Measurements from ENCODE around the gene ECHDC3. TPM values are rescaled to one million over a fixed set of nuclear protein-coding genes. Genes with fewer than 3 reads are reported as not detected.
A peak's percentile ranks its signal among the peaks of the same experiment; 100 is the strongest.

ECHDC3 gene
- total and polyA plus RNA-seq, 4 donors, result 14.2 to 48.3 (median 31.4) TPM

DNA sequence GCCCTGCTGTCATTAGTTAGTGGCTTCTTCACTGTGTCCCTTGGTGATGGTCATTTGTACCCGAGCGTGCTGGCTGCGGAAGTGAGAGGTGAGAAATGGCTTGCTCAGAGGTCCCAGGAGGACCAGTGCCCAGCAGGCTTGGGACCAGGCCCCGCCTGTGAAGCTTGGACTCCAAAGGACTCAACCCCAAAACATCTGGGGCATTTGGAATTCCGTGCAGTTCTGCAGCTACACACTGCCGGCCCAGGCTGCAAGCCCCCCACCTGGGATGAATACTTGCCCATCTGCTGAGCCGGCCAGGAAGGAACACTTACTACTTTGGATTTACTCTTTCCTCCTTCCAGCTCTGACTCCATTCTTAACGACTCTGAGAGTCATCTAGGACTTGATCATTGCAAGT lies 18.0 kb downstream of the ECHDC3 start:
- ATAC-seq (ENCODE audit: insufficient read depth, low FRiP score), result no peak
- 91% methylated on average over 8 of the region's 8 CpGs for WGBS, 2 donors
- peak overlapping the region in 1 of 2 donors; percentile 57 for H3K27ac ChIP-seq (ENCODE audit: low read depth in 1 of 2, low read length in 1 of 2)
- H3K27me3 ChIP-seq (ENCODE audit: control insufficient read depth in 3 of 3, insufficient read depth in 3 of 3, low read length in 2 of 3), result no peaks in the 10 kb centered on the region
- no peak for DNase-seq
- H3K9me3 ChIP-seq (ENCODE audit: control insufficient read depth in 4 of 4, insufficient read depth in 3 of 4, low read length in 3 of 4), result no peaks in the 10 kb centered on the region
- H3K36me3 ChIP-seq (ENCODE audit: control insufficient read depth in 4 of 4, insufficient read depth in 4 of 4, low read length in 4 of 4), result peaks cover 4 to 31% (median 8%) of the 10 kb centered on the region in 4 donors
- TF ChIP-seq, protein P1, sequence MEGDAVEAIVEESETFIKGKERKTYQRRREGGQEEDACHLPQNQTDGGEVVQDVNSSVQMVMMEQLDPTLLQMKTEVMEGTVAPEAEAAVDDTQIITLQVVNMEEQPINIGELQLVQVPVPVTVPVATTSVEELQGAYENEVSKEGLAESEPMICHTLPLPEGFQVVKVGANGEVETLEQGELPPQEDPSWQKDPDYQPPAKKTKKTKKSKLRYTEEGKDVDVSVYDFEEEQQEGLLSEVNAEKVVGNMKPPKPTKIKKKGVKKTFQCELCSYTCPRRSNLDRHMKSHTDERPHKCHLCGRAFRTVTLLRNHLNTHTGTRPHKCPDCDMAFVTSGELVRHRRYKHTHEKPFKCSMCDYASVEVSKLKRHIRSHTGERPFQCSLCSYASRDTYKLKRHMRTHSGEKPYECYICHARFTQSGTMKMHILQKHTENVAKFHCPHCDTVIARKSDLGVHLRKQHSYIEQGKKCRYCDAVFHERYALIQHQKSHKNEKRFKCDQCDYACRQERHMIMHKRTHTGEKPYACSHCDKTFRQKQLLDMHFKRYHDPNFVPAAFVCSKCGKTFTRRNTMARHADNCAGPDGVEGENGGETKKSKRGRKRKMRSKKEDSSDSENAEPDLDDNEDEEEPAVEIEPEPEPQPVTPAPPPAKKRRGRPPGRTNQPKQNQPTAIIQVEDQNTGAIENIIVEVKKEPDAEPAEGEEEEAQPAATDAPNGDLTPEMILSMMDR (IDR thresholded peaks at IDR 0.05; ENCODE audit: control extremely low read depth, extremely low read depth), result no peak
- no peak overlapping the region for H3K4me3 ChIP-seq
- H3K4me1 ChIP-seq (ENCODE audit: control insufficient read depth in 5 of 5, insufficient read depth in 5 of 5, low read length in 5 of 5), result peaks cover 0 to 17% (median 4%) of the 10 kb centered on the region in 5 donors
- no peak overlapping the region for H3K9ac ChIP-seq (ENCODE audit: insufficient read depth in 1 of 2, low read length in 2 of 2)

DNA sequence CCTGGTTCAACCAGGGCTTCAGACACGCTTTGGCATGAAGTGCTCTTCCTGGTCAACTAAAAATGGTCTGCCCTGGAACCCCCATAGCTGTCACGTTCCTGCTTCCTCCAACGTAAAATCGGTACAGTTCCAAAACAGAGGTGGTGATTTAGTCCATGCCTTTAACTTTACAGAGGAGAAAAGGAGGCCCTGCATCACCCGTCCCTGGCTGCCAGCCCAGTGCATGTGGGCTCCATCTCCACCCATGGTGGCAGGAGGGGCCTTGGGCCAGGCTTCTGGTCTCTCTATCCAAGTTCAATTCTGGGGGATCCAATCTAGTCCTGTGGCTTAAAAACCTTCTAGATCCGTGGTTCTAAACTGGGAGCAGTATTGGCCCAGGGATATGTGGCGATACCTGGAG lies 18.7 kb downstream of the ECHDC3 start:
- H3K4me3 ChIP-seq, result no peak overlapping the region
- TF ChIP-seq, protein P1 (IDR thresholded peaks at IDR 0.05; ENCODE audit: control extremely low read depth, extremely low read depth), result no peak
- no peaks in the 10 kb centered on the region for H3K27me3 ChIP-seq (ENCODE audit: control insufficient read depth in 3 of 3, insufficient read depth in 3 of 3, low read length in 2 of 3)
- H3K4me1 ChIP-seq (ENCODE audit: control insufficient read depth in 5 of 5, insufficient read depth in 5 of 5, low read length in 5 of 5), result peaks cover 0 to 17% (median 4%) of the 10 kb centered on the region in 5 donors
- no peak overlapping the region for H3K9ac ChIP-seq (ENCODE audit: insufficient read depth in 1 of 2, low read length in 2 of 2)
- H3K36me3 ChIP-seq (ENCODE audit: control insufficient read depth in 4 of 4, insufficient read depth in 4 of 4, low read length in 4 of 4), result peaks cover under 1 to 26% (median 6%) of the 10 kb centered on the region in 4 donors
- H3K9me3 ChIP-seq (ENCODE audit: control insufficient read depth in 4 of 4, insufficient read depth in 3 of 4, low read length in 3 of 4), result no peaks in the 10 kb centered on the region
- DNase-seq (no peak), ATAC-seq (ENCODE audit: insufficient read depth, low FRiP score) (no peak)
- H3K27ac ChIP-seq (ENCODE audit: low read depth in 1 of 2, low read length in 1 of 2), result peak overlapping the region in 1 of 2 donors; percentile 57
- 72 to 74% methylated on average over 7 of the region's 7 CpGs for WGBS, 2 donors

DNA sequence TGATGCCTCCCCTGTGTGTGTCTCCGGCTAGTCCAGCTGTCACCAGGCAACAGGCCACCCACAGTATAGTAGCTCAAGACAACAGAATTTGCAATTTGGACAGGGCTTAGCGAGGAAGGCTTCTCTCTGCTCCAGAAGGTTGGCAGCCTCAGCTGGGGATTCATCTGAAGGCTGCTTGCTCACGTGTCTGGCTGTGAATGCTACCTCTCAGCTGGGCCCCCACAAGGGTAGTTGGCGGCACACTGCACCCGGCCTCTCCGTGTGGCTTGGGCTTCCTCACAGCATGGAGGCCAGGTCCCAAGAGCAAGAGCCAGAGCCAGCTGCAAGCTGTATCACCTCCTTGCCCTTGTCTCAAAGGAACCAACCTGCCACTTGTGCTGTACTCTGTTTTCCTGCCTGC lies 19.2 kb downstream of the ECHDC3 start:
- Histone ChIP-seq H3K4me3 (no peak overlapping the region), H3K27me3 (ENCODE audit: control insufficient read depth in 3 of 3, insufficient read depth in 3 of 3, low read length in 2 of 3) (no peaks in the 10 kb centered on the region), H3K9me3 (ENCODE audit: control insufficient read depth in 4 of 4, insufficient read depth in 3 of 4, low read length in 3 of 4) (no peaks in the 10 kb centered on the region), H3K27ac (ENCODE audit: low read depth in 1 of 2, low read length in 1 of 2) (no peak overlapping the region), H3K4me1 (ENCODE audit: control insufficient read depth in 5 of 5, insufficient read depth in 5 of 5, low read length in 5 of 5) (peaks cover 0 to 17% (median 2%) of the 10 kb centered on the region in 5 donors), H3K9ac (ENCODE audit: insufficient read depth in 1 of 2, low read length in 2 of 2) (no peak overlapping the region), H3K36me3 (ENCODE audit: control insufficient read depth in 4 of 4, insufficient read depth in 4 of 4, low read length in 4 of 4) (peaks cover 0 to 26% (median 6%) of the 10 kb centered on the region in 4 donors)
- ATAC-seq (ENCODE audit: insufficient read depth, low FRiP score) (no peak), DNase-seq (no peak)
- TF ChIP-seq, protein P1 (IDR thresholded peaks at IDR 0.05; ENCODE audit: control extremely low read depth, extremely low read depth), result no peak
- WGBS, 2 donors, result 96 to 99% methylated on average over 6 of the region's 6 CpGs
